Activated CD4-positive, alpha-beta T cell treated with anti-CD3 and anti-CD28 coated beads, Interleukin-2, amount 10 ng/mL, durations not matched to agents 7 days and 5 days (primary cell): ENCODE measurements around the gene F5. TPM values are rescaled to one million over a fixed set of nuclear protein-coding genes. Genes with fewer than 3 reads are reported as not detected.
A peak's percentile ranks its signal among the peaks of the same experiment; 100 is the strongest.
"Not testable (repeated sequence)": the region's sequence is repeated elsewhere in the genome, so short reads cannot be mapped to it uniquely, and the experiment has no call there.

Experiments used
- CTCF ChIA-PET: fragments of 350-600 bp; sonication (Branson Sonifier 250); formaldehyde crosslinking; loops from one replicate; lab custom pipeline; 2021; ENCODE audit warnings: antibody characterized with exemption; lab: Charles Lee
- POLR2A ChIA-PET: fragments of 350-600 bp; sonication (Branson Sonifier 250); formaldehyde crosslinking; loops from one replicate; lab custom pipeline; 2021; ENCODE audit warnings: antibody characterized with exemption; lab: Charles Lee
- DNase-seq: peaks from one replicate; pipeline ENCODE4 v3.0.0-alpha.2; 2020
- H3K27ac Mint-ChIP-seq: one replicate; pipeline ENCODE4 v1.8.0; 2021; ENCODE audit warnings: mild to moderate bottlenecking, moderate library complexity, mixed read lengths
- H3K27me3 Mint-ChIP-seq: one replicate; pipeline ENCODE4 v1.8.0; 2021; ENCODE audit warnings: mixed read lengths
- H3K36me3 Mint-ChIP-seq: one replicate; pipeline ENCODE4 v1.8.0; 2021; ENCODE audit warnings: low read depth, mixed read lengths
- H3K4me1 Mint-ChIP-seq: one replicate; pipeline ENCODE4 v1.8.0; 2021; ENCODE audit warnings: mixed read lengths
- H3K4me3 Mint-ChIP-seq: one replicate; pipeline ENCODE4 v1.8.0; 2021; ENCODE audit warnings: mild to moderate bottlenecking, moderate library complexity, mixed read lengths
- H3K9me3 Mint-ChIP-seq: one replicate; pipeline ENCODE4 v1.8.0; 2021; ENCODE audit warnings: mixed read lengths
- total RNA-seq, 2 experiments: library from RNA; stranded (reverse); gene quantifications; one replicate each; pipeline ENCODE4 v1.2.3, GENCODE V29; 2021

The F5 gene
- total RNA-seq, 2 experiments from 2014 or later: 12.2 to 15.7 TPM

GRCh38 chr1:169513208-169513607 lies 73.1 kb downstream of the F5 start:
- peaks cover 15% of the 10 kb centered on the region for H3K4me1 Mint-ChIP-seq
- no peaks in the 10 kb centered on the region for H3K27me3 Mint-ChIP-seq
- H3K36me3 Mint-ChIP-seq: peaks cover 20% of the 10 kb centered on the region
- H3K27ac Mint-ChIP-seq: no peak overlapping the region
- ChIA-PET CTCF (no interaction called here), POLR2A (no interaction called here)
- no peak for DNase-seq
- no peak overlapping the region for H3K4me3 Mint-ChIP-seq
- H3K9me3 Mint-ChIP-seq: no peaks in the 10 kb centered on the region

GRCh38 chr1:169511316-169512005 lies 74.8 kb downstream of the F5 start:
- Mint-ChIP-seq H3K9me3 (no peaks in the 10 kb centered on the region), H3K27me3 (no peaks in the 10 kb centered on the region), H3K4me1 (peaks cover 17% of the 10 kb centered on the region), H3K36me3 (peaks cover 15% of the 10 kb centered on the region), H3K4me3 (no peak overlapping the region), H3K27ac (no peak overlapping the region)
- POLR2A ChIA-PET: no interaction called here
- DNase-seq: no peak
- CTCF ChIA-PET: interaction anchor here (1.3 to 1.4 kb wide), 3 partner anchors 12 to 34 kb away, joined by 3 to 5 read pairs (median 4); no protein-coding TSS in a partner anchor

- H3K27me3 Mint-ChIP-seq: no peaks in the 10 kb centered on the region
- DNase-seq: no peak
- peaks cover 17% of the 10 kb centered on the region for H3K4me1 Mint-ChIP-seq
- no peak overlapping the region for H3K4me3 Mint-ChIP-seq
- no peak overlapping the region for H3K27ac Mint-ChIP-seq
- peaks cover 10% of the 10 kb centered on the region for H3K36me3 Mint-ChIP-seq
- H3K9me3 Mint-ChIP-seq: no peaks in the 10 kb centered on the region
- CTCF ChIA-PET: interaction anchor here (0.9 to 1.4 kb wide), 3 partner anchors 10 to 36 kb away, joined by 3 to 5 read pairs (median 3); no protein-coding TSS in a partner anchor
- POLR2A ChIA-PET: no interaction called here
Observed at GRCh38 chr1:169510060-169510459, 76.2 kb downstream of the F5 start.

GRCh38 chr1:169509354-169509753 lies 76.9 kb downstream of the F5 start:
- ChIA-PET POLR2A (no interaction called here), CTCF (no interaction called here)
- Mint-ChIP-seq H3K27me3 (no peaks in the 10 kb centered on the region), H3K36me3 (peaks cover 4% of the 10 kb centered on the region), H3K27ac (no peak overlapping the region), H3K4me3 (no peak overlapping the region), H3K4me1 (peaks cover 17% of the 10 kb centered on the region), H3K9me3 (no peaks in the 10 kb centered on the region)
- DNase-seq: no peak

GRCh38 chr1:169508432-169509338 lies 77.6 kb downstream of the F5 start:
- CTCF ChIA-PET: no interaction called here
- Mint-ChIP-seq H3K9me3 (no peaks in the 10 kb centered on the region), H3K4me1 (peaks cover 17% of the 10 kb centered on the region), H3K4me3 (peak overlapping the region; percentile 9), H3K27me3 (no peaks in the 10 kb centered on the region), H3K27ac (peak overlapping the region; percentile 79), H3K36me3 (peaks cover 2% of the 10 kb centered on the region)
- DNase-seq: no peak
- POLR2A ChIA-PET: interaction anchor here (0.6 kb wide), 1 partner anchor 1035 kb away, joined by 3 read pairs; no protein-coding TSS in a partner anchor

GRCh38 chr1:169507413-169507812 lies 78.9 kb downstream of the F5 start:
- CTCF ChIA-PET: interaction anchor here (0.9 kb wide), 1 partner anchor 204 kb away, joined by 3 read pairs; no protein-coding TSS in a partner anchor

GRCh38 chr1:169503601-169504000 lies 82.7 kb downstream of the F5 start:
- H3K4me3 Mint-ChIP-seq, H3K36me3 Mint-ChIP-seq, POLR2A ChIA-PET, DNase-seq, CTCF ChIA-PET, H3K27ac Mint-ChIP-seq, H3K9me3 Mint-ChIP-seq, H3K27me3 Mint-ChIP-seq: not testable (repeated sequence)
- peaks cover 10% of the 10 kb centered on the region for H3K4me1 Mint-ChIP-seq

More at GRCh38 chr1:169507413-169507812, 78.9 kb downstream of the F5 start:
- POLR2A ChIA-PET: no interaction called here
- Mint-ChIP-seq H3K27me3 (no peaks in the 10 kb centered on the region), H3K4me3 (no peak overlapping the region), H3K27ac (no peak overlapping the region), H3K4me1 (peaks cover 17% of the 10 kb centered on the region), H3K36me3 (peaks cover 3% of the 10 kb centered on the region), H3K9me3 (peaks cover 3% of the 10 kb centered on the region)
- no peak for DNase-seq

- CTCF ChIA-PET: interaction anchor here (1.3 kb wide), 2 partner anchors 11 to 56 kb away, joined by 4 read pairs; no protein-coding TSS in a partner anchor
- Mint-ChIP-seq H3K27me3 (peaks cover 3% of the 10 kb centered on the region), H3K4me1 (peaks cover 14% of the 10 kb centered on the region), H3K9me3 (peaks cover 15% of the 10 kb centered on the region), H3K27ac (no peak overlapping the region), H3K4me3 (no peak overlapping the region), H3K36me3 (peaks cover 13% of the 10 kb centered on the region)
- POLR2A ChIA-PET: no interaction called here
- no peak for DNase-seq
Observed at GRCh38 chr1:169499807-169500206, 86.5 kb downstream of the F5 start.

- Mint-ChIP-seq H3K4me3 (no peak overlapping the region), H3K4me1 (peaks cover 14% of the 10 kb centered on the region), H3K36me3 (peaks cover 10% of the 10 kb centered on the region), H3K27me3 (peaks cover 3% of the 10 kb centered on the region), H3K9me3 (peaks cover 12% of the 10 kb centered on the region), H3K27ac (no peak overlapping the region)
- ChIA-PET POLR2A (no interaction called here), CTCF (interaction anchor here (0.6 kb wide), 1 partner anchor 1267 kb away, joined by 4 read pairs; no protein-coding TSS in a partner anchor)
- no peak for DNase-seq
Observed at GRCh38 chr1:169497317-169497716, 89.0 kb downstream of the F5 start.

GRCh38 chr1:169495916-169496315 lies 90.4 kb downstream of the F5 start:
- H3K9me3 Mint-ChIP-seq: peaks cover 10% of the 10 kb centered on the region
- H3K4me1 Mint-ChIP-seq: peaks cover 14% of the 10 kb centered on the region
- DNase-seq: no peak

GRCh38 chr1:169495046-169495775 lies 91.1 kb downstream of the F5 start:
- POLR2A ChIA-PET: no interaction called here
- no peak for DNase-seq
- peaks cover 3% of the 10 kb centered on the region for H3K27me3 Mint-ChIP-seq
- H3K4me3 Mint-ChIP-seq: no peak overlapping the region
- peaks cover 10% of the 10 kb centered on the region for H3K9me3 Mint-ChIP-seq
- H3K36me3 Mint-ChIP-seq: peaks cover 10% of the 10 kb centered on the region
- H3K27ac Mint-ChIP-seq: no peak overlapping the region
- CTCF ChIA-PET: interaction anchor here (0.6 kb wide), 1 partner anchor 895 kb away, joined by 4 read pairs; no protein-coding TSS in a partner anchor
- H3K4me1 Mint-ChIP-seq: peaks cover 14% of the 10 kb centered on the region

More at GRCh38 chr1:169495916-169496315, 90.4 kb downstream of the F5 start:
- no peak overlapping the region for H3K4me3 Mint-ChIP-seq
- peaks cover 3% of the 10 kb centered on the region for H3K27me3 Mint-ChIP-seq
- ChIA-PET CTCF (no interaction called here), POLR2A (no interaction called here)
- H3K27ac Mint-ChIP-seq: no peak overlapping the region
- peaks cover 10% of the 10 kb centered on the region for H3K36me3 Mint-ChIP-seq

- DNase-seq: no peak
- CTCF ChIA-PET: no interaction called here
- H3K27ac Mint-ChIP-seq: no peak overlapping the region
- peaks cover 10% of the 10 kb centered on the region for H3K36me3 Mint-ChIP-seq
- H3K9me3 Mint-ChIP-seq: peaks cover 10% of the 10 kb centered on the region
- H3K27me3 Mint-ChIP-seq: peaks cover 3% of the 10 kb centered on the region
- peaks cover 11% of the 10 kb centered on the region for H3K4me1 Mint-ChIP-seq
- POLR2A ChIA-PET: no interaction called here
- H3K4me3 Mint-ChIP-seq: no peak overlapping the region
Observed at GRCh38 chr1:169494343-169494742, 91.9 kb downstream of the F5 start.
